22Rv1 (cell line): ENCODE data around the gene ITGB2.

Experiments
- ZFX ChIP-seq: fragments of 450-650 bp; IDR thresholded peaks from 2 replicates; pipeline ENCODE4 v1.6.1; 2017; ENCODE audit warnings: antibody characterized with exemption, borderline replicate concordance
- TF ChIP-seq, protein P1 (sequence below): fragments of 450-650 bp; IDR thresholded peaks from 2 replicates; pipeline ENCODE4 v1.5.1; 2017; ENCODE audit warnings: mild to moderate bottlenecking

DNA sequence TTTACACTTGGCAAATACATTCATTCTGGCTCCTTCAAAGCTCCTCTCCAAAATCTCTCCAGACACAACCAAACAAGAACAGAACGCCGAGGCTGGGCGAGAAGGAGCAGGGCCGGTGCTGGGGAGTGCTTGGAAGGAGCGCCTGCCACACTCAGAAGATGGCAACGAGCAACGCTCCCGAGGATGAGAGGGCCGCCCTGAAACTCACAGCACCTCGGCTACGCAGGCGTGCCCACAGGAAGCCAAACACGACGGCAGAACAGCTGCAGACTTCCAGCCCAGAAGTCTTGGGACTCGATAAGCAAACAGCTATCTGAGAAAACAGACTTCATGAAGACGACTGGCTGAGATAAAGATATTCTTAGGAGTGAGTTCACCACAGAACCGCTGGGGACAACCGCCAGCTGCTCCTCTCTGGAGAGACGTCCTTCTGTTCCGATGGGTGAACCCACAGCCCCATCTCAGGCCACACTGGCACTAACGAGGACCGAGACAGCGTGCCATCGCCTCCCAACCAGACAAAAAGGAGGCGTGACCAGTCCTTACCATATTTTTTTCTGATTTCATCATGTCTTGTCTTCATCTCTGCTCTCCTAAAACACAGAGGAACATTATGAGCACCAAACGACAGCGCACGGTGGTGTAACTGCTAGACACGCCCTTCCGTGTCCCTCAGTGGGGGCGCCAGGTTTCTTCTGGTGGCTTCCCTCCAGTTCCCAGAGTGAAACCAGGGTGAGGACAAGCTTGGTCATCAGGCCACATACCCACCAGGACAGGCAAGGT is 65.8 kb downstream of the ITGB2 start:
- TF ChIP-seq, protein P1, sequence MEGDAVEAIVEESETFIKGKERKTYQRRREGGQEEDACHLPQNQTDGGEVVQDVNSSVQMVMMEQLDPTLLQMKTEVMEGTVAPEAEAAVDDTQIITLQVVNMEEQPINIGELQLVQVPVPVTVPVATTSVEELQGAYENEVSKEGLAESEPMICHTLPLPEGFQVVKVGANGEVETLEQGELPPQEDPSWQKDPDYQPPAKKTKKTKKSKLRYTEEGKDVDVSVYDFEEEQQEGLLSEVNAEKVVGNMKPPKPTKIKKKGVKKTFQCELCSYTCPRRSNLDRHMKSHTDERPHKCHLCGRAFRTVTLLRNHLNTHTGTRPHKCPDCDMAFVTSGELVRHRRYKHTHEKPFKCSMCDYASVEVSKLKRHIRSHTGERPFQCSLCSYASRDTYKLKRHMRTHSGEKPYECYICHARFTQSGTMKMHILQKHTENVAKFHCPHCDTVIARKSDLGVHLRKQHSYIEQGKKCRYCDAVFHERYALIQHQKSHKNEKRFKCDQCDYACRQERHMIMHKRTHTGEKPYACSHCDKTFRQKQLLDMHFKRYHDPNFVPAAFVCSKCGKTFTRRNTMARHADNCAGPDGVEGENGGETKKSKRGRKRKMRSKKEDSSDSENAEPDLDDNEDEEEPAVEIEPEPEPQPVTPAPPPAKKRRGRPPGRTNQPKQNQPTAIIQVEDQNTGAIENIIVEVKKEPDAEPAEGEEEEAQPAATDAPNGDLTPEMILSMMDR, result no peak
- TF ChIP-seq ZFX, result no peak
